Activated CD8-positive, alpha-beta memory T cell treated with anti-CD3 and anti-CD28 coated beads, Interleukin-2, amount 50 U/mL, for 4 hours (primary cell): ENCODE data around the gene NMT1.
A peak's percentile ranks its signal among the peaks of the same experiment; 100 is the strongest.

Experiments used
- DNase-seq: peaks from one replicate; pipeline ENCODE4 v3.0.0-alpha.2; 2020

NMT1 gene

GRCh38 chr17:45138911-45139532 lies 77.9 kb downstream of the NMT1 start:
- DNase-seq, result no peak

- DNase-seq, result no peak
Measured at GRCh38 chr17:45139533-45139920, 78.4 kb downstream of the NMT1 start.

DNA sequence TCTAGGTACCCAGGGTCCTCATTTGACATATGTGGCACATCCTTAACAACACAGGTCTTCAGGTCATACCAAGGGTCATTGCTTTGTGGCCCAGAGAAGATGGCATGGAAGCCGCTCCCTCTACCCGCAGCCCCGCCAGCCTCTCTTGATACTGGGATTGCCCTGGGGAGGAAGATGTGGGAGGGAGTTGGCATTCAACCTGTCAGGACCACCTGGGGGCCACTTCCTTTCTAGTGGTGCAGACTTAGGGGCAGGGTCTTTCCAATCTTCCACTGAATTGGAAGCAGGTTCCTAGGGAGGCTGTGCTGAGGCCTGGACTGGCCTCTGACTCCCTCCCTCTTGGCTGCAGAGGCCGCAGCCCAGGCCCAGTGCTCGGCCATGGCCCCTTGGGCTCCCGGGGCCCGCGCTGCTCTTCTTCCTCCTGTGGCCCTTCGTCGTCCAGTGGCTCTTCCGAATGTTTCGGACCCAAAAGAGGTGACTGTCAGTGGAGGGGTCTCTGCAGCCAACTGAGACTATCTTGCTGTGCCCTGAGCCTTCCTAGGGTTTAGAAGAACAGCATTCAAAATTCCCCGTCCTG lies 82.1 kb downstream of the NMT1 start:
- no peak for DNase-seq

DNA sequence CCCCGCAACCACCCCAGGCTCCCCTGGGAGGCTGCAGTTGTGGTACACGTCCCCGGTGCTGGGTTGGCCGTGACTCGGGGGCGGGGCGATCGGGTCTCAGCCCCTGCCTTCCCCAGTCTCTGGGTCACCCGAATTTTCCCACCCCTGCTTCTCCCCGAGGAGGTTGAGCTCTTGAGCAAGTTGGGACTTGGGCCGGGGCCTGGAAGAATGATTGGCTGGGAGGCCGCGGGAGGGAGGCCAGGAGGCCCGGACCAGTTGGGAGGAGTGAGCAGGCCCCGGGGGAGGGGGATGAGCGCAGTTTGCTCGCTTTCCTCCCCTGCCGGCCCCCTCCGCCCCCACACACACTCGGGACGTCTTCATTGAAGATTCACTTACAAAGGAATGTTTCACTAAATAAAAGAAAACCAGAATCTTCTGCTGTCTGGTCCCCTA lies 82.7 kb downstream of the NMT1 start:
- DNase-seq, result no peak

DNA sequence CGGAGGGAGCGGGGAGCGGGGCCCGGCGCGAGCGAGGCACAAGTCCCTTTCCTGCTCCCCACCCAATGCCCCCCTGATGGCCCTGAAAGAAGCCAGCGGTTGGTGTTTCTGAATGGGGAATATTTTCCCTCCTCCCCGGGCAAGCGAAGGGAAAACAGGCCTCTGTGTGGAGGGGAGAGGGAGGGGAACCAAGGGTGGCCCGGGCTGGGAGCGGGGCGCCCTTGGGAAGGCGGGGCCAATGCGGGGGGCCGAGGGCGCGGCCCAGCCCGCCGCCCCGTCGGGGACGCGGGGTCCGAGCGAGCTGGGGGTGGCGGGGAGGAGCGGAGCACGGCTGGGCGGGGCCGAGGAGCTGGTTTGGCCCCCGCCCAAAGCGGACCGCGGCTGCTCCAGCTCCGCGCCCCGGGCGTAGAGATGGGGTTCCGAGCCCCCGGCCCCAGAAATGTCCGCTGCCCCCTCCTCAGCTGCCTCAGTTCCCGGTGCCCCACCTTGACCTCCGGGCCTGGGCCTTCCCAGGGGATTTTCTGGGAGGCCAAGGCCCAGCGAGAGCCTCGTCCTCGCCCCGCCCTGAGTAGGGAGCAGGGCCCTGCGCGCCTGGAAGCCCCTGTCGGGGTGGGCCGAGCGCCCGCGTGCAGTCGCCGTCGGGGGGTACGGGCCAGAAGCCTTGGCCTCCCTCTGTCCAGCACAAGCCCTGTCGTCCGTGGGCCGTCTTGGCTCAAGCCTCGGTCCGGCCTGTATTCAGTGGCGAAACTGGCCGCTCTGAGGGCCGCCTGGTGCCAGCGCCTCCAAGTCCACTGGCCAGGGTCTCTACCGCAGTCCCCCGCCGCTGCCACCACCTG lies 83.3 kb downstream of the NMT1 start:
- no peak for DNase-seq

DNA sequence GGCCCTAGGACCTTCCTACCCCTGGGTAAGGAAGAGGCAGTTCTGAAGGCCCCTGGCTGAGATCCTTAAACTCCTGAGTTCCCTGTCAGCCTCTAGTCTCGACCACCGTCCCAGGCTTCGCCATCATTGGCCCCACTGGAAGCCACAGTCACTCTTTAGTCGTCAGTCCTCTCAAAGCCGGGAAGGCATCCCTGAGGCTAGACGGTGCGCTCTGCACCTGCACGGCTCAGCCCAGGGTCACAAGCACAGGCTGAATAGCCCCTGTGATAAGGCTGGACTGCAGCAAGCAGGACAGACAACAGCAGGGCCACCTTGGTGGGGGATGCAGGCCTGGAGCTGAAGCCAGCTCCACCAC lies 83.9 kb downstream of the NMT1 start:
- DNase-seq, result no peak

GRCh38 chr17:45146166-45146565 lies 85.0 kb downstream of the NMT1 start:
- DNase-seq, result no peak

DNA sequence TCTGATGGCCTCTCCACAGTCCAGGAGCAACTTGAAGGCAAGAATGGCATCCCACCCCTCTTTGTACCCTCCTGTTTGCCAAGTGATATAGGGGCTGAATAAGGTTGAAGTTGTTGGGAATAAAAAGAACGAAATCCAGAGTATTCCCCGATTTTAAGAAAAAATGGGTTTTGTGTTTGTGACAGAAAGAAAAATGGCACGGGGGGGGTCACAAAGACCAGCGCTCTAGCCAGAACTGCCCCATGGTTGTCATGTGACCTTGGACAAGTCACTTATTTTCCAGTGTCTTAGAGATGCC lies 85.4 kb downstream of the NMT1 start:
- no peak for DNase-seq

- no peak for DNase-seq
Measured at GRCh38 chr17:45146890-45147580, 85.9 kb downstream of the NMT1 start.

GRCh38 chr17:45147581-45148182 lies 86.6 kb downstream of the NMT1 start:
- peak; percentile 71 for DNase-seq

DNA sequence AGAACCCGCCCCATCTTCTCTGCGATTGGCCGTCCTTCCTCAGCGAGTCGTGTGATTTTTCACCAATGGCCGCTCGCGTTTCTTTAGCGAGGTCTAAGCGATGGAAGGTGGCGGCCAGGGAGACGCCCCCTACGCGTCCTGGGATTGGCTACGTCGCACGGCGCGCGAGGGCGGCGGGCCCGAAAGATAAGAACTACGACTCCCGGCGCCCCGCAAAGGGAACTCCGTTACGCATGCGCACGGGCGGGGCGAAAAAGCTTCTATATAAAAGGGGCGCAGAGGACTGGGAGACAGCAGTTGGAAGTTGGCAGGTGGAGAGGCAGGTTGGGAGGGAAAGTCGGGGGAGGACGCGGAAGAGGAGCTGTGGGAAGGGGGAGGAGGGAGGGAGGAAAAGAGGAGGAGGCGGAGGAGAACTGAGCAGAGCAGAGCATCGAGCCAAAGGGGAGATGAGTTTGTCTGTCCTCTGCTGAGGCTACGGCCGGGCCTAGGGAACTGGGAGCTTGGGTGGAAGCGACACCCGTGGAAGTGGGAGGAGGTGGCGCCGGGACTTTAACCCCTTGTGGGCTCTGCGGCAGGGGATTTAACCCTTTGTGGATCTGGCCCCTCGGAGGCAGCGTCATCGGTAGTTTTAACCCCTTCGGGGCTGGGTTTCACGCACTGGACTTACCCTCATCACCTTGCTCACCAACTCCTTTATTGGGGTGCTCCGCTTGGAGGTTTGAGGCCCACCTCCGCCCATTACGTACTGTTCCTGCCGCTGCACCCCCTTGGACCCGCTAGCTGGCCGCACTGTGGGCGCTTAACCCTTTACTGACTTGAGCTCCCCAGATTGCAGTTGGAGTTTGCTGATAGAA lies 87.3 kb downstream of the NMT1 start, which contains the start of gene HEXIM1:
TSS of gene HEXIM1 (plus strand) at position 293 of the 854 bp plus-strand sequence. CDS start 716 bp downstream, outside the sequence.
- DNase-seq, result peak; percentile 98

GRCh38 chr17:45149037-45149668 lies 88.0 kb downstream of the NMT1 start:
- DNase-seq, result peak; percentile 73

GRCh38 chr17:45149669-45150664 lies 88.8 kb downstream of the NMT1 start:
- no peak for DNase-seq

GRCh38 chr17:45150911-45151809 lies 90.0 kb downstream of the NMT1 start:
- no peak for DNase-seq

- no peak for DNase-seq
Measured at GRCh38 chr17:45155029-45155428, 93.9 kb downstream of the NMT1 start.

DNA sequence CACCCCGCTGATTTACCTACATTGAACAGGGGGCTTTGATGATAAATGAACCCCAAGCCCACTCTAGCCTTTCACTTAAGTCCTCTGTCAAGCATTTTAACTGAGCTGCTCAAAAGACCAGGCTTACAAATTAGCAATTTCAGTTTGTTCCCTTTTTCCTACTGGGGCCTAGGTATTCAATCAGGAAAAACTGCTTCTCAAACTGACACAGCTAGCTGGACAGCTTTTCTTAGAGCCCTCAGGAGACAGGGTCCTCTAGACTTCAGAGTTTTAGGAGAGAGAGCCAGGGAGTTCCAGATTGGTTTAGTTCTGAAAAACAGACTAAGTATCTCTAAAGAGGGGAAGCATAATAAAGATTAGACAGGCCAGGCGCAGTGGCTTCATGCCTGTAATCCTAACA lies 94.4 kb downstream of the NMT1 start:
- no peak for DNase-seq

GRCh38 chr17:45156242-45156641 lies 95.1 kb downstream of the NMT1 start:
- no peak for DNase-seq
